ENCODE measurements around the gene CABP7. TPM values are rescaled to one million over a fixed set of nuclear protein-coding genes. Genes with fewer than 3 reads are reported as not detected.

Gene CABP7
- total RNA-seq, 6 donors from 2014 or later: 0.15 to 0.44 TPM; not detected in 4

DNA sequence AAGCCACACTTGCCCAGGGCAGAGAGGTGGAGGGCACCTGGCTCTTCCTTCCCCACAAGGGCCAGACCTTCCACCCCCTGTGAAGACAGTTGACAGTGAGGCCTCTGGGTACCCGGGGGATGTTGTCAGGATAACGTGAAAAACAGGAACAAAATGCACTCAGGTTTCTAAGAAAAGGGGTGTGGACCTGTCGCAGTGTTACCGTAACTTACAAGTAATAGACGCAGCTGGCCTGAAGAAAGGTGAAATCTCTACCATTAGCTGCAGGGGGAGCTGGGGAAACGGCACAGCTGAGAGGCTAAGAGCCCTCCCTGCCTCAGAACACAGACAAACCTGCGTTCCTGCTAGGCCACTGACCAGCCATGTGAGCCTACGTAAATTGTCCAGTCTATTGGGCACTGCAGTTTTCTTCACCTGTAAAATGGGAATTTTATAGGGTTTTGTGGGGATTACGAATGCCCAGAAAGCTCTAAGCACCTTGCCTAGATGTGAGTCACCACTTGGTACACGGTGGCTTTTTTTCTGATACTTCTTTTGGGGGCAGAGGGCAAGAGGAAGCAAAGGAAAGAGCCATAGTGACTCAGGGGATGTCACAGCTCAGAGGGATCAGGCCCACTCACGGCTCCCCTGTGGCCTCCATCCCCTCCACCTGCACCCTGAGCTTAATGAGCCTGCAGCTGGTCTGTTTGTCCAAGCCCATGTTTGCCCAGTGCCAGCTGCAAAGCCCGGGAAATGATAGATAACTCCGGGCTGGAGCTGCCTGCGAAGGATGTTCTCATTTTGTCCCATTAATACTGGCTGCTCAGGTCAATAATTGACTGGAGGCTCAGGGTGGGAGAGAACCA, 18.4 kb upstream of the CABP7 start:
- TF ChIP-seq POLR2A (IDR thresholded peaks at IDR 0.05): no peak
- no peak for TF ChIP-seq EP300 (IDR thresholded peaks at IDR 0.05)
- no peak for TF ChIP-seq POLR2AphosphoS5 (IDR thresholded peaks at IDR 0.05)
- peak in 2 of 6 experiments; percentile 11 to 22 for TF ChIP-seq CTCF (IDR thresholded peaks at IDR 0.05)
- H3K27me3 ChIP-seq: no peaks in the 10 kb centered on the region
- H3K27ac ChIP-seq: no peak overlapping the region
- 29 to 34% methylated on average over 11 to 12 of the region's 14 CpGs for WGBS, 2 donors
- H3K9me3 ChIP-seq: no peaks in the 10 kb centered on the region
- H3K4me1 ChIP-seq: peaks cover 17 to 42% (median 21%) of the 10 kb centered on the region in 4 donors
- H3K36me3 ChIP-seq: peaks cover 0 to 8% (median 3%) of the 10 kb centered on the region in 4 donors
- ATAC-seq (ENCODE audit: low FRiP score in 2 of 2) (peak in 1 of 2 donors; percentile 28), DNase-seq (peak in 1 of 2 donors; percentile 53)
- no peak overlapping the region for H3K4me3 ChIP-seq

DNA sequence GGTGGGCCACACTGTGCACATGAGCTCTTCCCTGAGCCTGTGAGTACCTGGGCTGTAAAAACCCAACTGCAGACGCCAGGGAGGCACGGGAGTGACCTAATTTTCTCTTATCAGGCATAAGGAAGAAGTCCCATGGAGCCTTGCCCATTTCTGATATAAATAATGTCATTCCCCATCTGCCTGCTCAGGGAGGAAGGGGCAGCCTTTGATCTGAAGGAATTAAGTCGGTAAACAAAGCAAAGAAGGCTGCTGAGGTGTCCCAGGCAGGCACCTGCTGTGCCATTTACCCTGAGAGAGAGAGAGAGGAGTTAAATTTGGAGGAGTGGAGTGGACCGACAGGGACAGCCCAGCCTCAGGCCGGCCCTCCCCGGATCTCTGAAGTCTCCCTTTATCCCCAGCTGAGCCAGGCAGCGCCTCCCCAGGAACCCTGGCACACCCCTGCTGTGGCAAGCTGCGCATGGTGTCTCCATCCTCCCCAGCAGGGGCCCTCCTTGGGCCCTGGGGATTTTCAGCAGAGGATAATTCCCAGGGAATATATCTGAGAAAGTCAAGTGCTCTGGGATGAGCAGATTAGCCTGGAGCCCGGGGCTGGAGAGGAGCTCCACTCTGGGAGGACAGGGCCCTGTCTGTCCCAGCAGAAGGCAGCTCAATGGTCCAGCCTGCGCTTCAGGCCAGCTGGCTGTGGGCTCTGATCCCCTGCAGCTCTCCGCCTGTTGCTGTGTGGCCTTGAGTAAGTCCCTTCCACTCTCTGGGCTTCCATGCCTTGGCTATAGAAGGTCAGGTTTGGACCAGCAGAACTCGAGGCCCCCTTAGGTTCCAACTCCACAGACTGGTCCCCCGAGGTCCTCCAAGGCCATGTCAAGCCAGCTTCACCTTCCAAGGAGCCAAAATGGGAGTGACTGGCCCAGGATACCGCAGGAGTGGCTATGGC, 17.5 kb upstream of the CABP7 start:
- ATAC-seq (ENCODE audit: low FRiP score in 2 of 2): no peak
- no peak overlapping the region for H3K27ac ChIP-seq

DNA sequence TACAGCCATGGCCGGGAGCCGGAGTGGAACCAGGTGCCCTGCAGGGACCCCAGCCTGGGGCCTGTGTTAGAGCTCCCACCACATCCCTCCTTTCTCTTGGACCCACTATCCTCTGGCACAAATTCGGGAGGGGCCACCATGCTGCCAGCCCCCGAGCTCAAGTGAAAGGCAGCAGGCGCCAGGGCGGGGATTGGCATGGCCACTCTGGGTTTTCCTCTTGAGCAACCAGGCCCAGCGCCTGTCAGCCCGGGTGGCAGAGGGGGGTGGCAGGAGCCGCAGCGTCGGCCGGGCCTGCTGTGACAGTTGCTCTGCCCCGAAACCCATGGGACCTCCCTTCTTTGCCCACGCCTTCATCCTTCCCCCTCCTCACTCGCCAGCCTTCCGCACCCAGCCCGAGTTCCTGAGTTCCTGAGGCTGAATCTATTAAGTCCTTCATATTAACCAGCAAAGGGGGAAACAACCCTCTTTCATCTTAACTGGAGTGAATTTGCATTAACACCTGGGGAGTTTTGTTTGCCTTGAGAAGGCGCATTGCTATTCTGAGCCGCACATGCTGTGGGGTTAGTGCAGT, 16.8 kb upstream of the CABP7 start:
- ATAC-seq (ENCODE audit: low FRiP score in 2 of 2) (no peak), DNase-seq (peak; percentile 70 to 82)
- Histone ChIP-seq H3K36me3 (no peaks in the 10 kb centered on the region), H3K4me1 (peaks cover 17 to 42% (median 21%) of the 10 kb centered on the region in 4 donors), H3K27me3 (no peaks in the 10 kb centered on the region), H3K27ac (no peak overlapping the region), H3K9me3 (no peaks in the 10 kb centered on the region), H3K4me3 (no peak overlapping the region)
- TF ChIP-seq CTCF (IDR thresholded peaks at IDR 0.05): no peak
- TF ChIP-seq POLR2AphosphoS5 (IDR thresholded peaks at IDR 0.05): no peak
- no peak for TF ChIP-seq EP300 (IDR thresholded peaks at IDR 0.05)
- no peak for TF ChIP-seq POLR2A (IDR thresholded peaks at IDR 0.05)
- 17 to 30% methylated on average over 18 to 19 of the region's 19 CpGs for WGBS, 2 donors

More for the DNA sequence above, 17.5 kb upstream of the CABP7 start:
- Histone ChIP-seq H3K4me1 (peaks cover 17 to 42% (median 21%) of the 10 kb centered on the region in 4 donors), H3K9me3 (no peaks in the 10 kb centered on the region), H3K4me3 (no peak overlapping the region), H3K36me3 (peaks cover 0 to under 1% (median under 1%) of the 10 kb centered on the region in 4 donors), H3K27me3 (no peaks in the 10 kb centered on the region)
- DNase-seq: no peak
- no peak for TF ChIP-seq POLR2A (IDR thresholded peaks at IDR 0.05)
- TF ChIP-seq EP300 (IDR thresholded peaks at IDR 0.05): no peak
- TF ChIP-seq CTCF (IDR thresholded peaks at IDR 0.05): no peak
- no peak for TF ChIP-seq POLR2AphosphoS5 (IDR thresholded peaks at IDR 0.05)
- 46 to 52% methylated on average over 10 to 14 of the region's 14 CpGs for WGBS, 2 donors

GRCh38 chr22:29703569-29704195, 16.1 kb upstream of the CABP7 start:
- Histone ChIP-seq H3K9me3 (no peaks in the 10 kb centered on the region), H3K36me3 (no peaks in the 10 kb centered on the region), H3K27me3 (no peaks in the 10 kb centered on the region), H3K27ac (no peak overlapping the region), H3K4me3 (no peak overlapping the region), H3K4me1 (peaks cover 17 to 42% (median 21%) of the 10 kb centered on the region in 4 donors)
- ATAC-seq (ENCODE audit: low FRiP score in 2 of 2) (no peak), DNase-seq (no peak)
- 41% methylated on average over 4 to 7 of the region's 7 CpGs for WGBS, 2 donors
- TF ChIP-seq EP300 (IDR thresholded peaks at IDR 0.05) (no peak), POLR2AphosphoS5 (IDR thresholded peaks at IDR 0.05) (no peak), CTCF (IDR thresholded peaks at IDR 0.05) (no peak), POLR2A (IDR thresholded peaks at IDR 0.05) (no peak)

All from upper lobe of left lung (tissue), 6 donors.